IPS-18a (cell line): Measurements from ENCODE around the gene TEX53.

Source experiments
- H3K27ac ChIP-seq: one replicate; pipeline ENCODE4 v1.5.1; 2013; ENCODE audit warnings: low read length
- H3K27me3 ChIP-seq: one replicate; pipeline ENCODE4 v1.6.1; 2013; ENCODE audit warnings: mild to moderate bottlenecking, low read length; ENCODE audit not compliant: control insufficient read depth, insufficient read depth
- H3K36me3 ChIP-seq: one replicate; pipeline ENCODE4 v1.6.1; 2013; ENCODE audit warnings: low read depth, low read length; ENCODE audit not compliant: control insufficient read depth
- H3K4me1 ChIP-seq: one replicate; pipeline ENCODE4 v1.6.1; 2013; ENCODE audit warnings: low read depth, low read length; ENCODE audit not compliant: control insufficient read depth
- H3K4me3 ChIP-seq: one replicate; pipeline ENCODE4 v1.5.1; 2013; ENCODE audit warnings: low read length
- H3K9ac ChIP-seq: one replicate; pipeline ENCODE4 v1.6.1; 2013; ENCODE audit warnings: mild to moderate bottlenecking, low read length, moderate library complexity
- H3K9me3 ChIP-seq: one replicate; pipeline ENCODE4 v1.6.1; 2013; ENCODE audit warnings: low read depth, low read length; ENCODE audit not compliant: control insufficient read depth

TEX53 gene

GRCh38 chr9:114613087-114613486, 44.5 kb downstream of the TEX53 start:
- Histone ChIP-seq H3K4me3 (no peak overlapping the region), H3K9me3 (no peaks in the 10 kb centered on the region), H3K9ac (no peak overlapping the region), H3K36me3 (no peaks in the 10 kb centered on the region), H3K27ac (no peak overlapping the region), H3K27me3 (peaks cover 8% of the 10 kb centered on the region), H3K4me1 (peaks cover 25% of the 10 kb centered on the region)

- H3K27ac ChIP-seq, result no peak overlapping the region
- peak overlapping the region; percentile 64 for H3K4me3 ChIP-seq
- H3K36me3 ChIP-seq, result no peaks in the 10 kb centered on the region
- H3K9me3 ChIP-seq, result no peaks in the 10 kb centered on the region
- peaks cover 25% of the 10 kb centered on the region for H3K4me1 ChIP-seq
- peak overlapping the region; percentile 58 for H3K9ac ChIP-seq
- H3K27me3 ChIP-seq, result peaks cover 8% of the 10 kb centered on the region
Measured at GRCh38 chr9:114612272-114612923, 45.2 kb downstream of the TEX53 start.

GRCh38 chr9:114611516-114612271, 45.9 kb downstream of the TEX53 start:
- H3K36me3 ChIP-seq, result no peaks in the 10 kb centered on the region
- no peaks in the 10 kb centered on the region for H3K9me3 ChIP-seq
- H3K9ac ChIP-seq, result peak overlapping the region; percentile 58
- peak overlapping the region; percentile 64 for H3K4me3 ChIP-seq
- H3K4me1 ChIP-seq, result peaks cover 25% of the 10 kb centered on the region
- no peak overlapping the region for H3K27ac ChIP-seq
- H3K27me3 ChIP-seq, result peaks cover 8% of the 10 kb centered on the region

DNA sequence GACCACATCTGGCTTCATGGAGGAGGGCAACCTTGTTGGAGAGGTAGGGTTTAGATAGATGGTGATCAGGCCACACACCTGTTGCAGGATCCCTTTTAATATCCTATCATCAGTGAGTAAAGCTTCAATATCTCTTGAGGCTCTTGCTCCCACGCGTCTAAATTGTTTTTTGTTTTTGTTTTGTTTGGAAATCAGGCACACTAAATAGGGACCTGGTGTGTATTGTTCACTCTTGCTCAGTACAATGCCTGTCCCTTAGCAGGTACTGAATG, 49.1 kb downstream of the TEX53 start:
- H3K36me3 ChIP-seq, result no peaks in the 10 kb centered on the region
- no peaks in the 10 kb centered on the region for H3K9me3 ChIP-seq
- no peak overlapping the region for H3K9ac ChIP-seq
- H3K27me3 ChIP-seq, result peaks cover 8% of the 10 kb centered on the region
- H3K27ac ChIP-seq, result no peak overlapping the region
- H3K4me3 ChIP-seq, result no peak overlapping the region
- H3K4me1 ChIP-seq, result peaks cover 22% of the 10 kb centered on the region

DNA sequence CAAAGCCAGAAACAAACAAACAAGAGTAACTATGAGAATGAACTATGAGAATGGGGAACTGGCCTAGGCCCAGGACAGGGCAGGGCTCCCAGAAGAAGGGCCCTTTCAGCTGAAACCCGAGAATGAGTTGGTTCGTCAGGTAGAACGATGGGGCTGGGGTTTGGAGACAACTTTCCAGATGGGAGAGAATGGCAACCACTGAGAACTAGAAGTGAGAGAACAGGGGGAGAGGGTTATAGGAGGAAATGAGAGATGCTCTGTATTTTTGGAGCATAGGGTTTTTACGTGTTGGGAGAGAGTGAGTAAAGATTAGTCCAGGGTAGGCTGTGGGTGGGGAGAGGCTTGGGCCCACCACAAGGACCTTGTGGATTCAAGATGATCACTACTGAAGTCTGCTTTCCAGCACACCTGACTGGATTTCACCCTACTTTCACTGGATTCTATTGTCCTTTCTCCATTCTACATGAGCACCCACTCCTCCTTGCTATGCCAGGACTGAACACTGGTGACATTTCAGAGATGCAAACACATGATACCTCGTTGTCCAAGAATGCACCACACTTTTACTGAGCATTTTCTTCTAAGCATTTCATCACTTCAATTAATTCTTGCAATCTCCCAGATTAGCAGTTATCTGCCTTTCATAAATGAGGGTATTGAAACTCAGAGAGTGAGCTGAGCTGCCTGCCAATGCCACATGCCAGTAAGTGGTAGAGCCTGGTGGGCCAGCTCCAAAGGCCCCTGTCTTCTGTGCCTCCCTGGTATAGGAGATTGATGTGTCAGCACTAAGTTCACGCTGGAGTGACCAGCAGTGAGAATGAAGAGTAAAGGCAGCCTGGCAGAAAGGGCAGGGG, 49.7 kb downstream of the TEX53 start:
- Histone ChIP-seq H3K27ac (no peak overlapping the region), H3K9ac (no peak overlapping the region)

DNA sequence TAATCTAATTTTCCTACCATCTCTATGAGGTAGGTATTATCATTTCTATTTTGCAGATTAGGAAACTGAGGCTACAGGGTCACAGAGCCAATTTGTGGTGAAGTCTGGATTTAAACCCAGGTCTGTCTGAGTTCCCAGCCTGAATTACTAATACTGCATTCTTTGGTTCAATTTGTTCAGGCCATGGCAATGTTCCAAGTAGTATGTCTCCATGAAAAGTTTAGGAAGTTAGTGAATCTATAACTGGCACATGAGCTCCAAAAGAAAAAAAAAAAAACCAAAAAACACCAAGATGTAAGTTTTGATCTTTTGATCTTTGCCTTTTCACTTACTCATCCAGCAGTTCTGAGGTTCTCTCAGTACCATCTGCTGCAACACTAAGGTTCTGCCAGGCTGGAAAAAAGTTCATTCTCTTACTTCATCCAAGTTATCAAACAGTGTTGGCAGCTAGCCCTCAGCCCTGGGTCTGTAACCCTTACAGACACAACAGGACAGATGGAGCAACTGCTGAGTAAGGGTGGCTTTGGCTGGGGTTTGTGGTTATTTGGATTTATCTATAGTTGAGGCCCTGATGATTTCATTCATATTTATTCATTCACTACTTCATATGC, 50.9 kb downstream of the TEX53 start:
- Histone ChIP-seq H3K27ac (no peak overlapping the region), H3K9ac (no peak overlapping the region), H3K36me3 (no peaks in the 10 kb centered on the region), H3K4me1 (peaks cover 5% of the 10 kb centered on the region), H3K9me3 (no peaks in the 10 kb centered on the region), H3K4me3 (no peak overlapping the region), H3K27me3 (peaks cover 8% of the 10 kb centered on the region)

More for the DNA sequence above, 49.7 kb downstream of the TEX53 start:
- H3K9me3 ChIP-seq, result no peaks in the 10 kb centered on the region
- H3K36me3 ChIP-seq, result no peaks in the 10 kb centered on the region
- peaks cover 8% of the 10 kb centered on the region for H3K27me3 ChIP-seq
- H3K4me1 ChIP-seq, result peaks cover 16% of the 10 kb centered on the region
- H3K4me3 ChIP-seq, result no peak overlapping the region
